ENCODE data around the gene STING1. TPM values are rescaled to one million over a fixed set of nuclear protein-coding genes. Genes with fewer than 3 reads are reported as not detected.
"Not testable (repeated sequence)": the region's sequence is repeated elsewhere in the genome, so short reads cannot be mapped to it uniquely, and the experiment has no call there.

The STING1 gene
- polyA plus RNA-seq (2013, experiment 1 of 2; ENCODE audit: insufficient read length): 67.7 TPM
- polyA plus RNA-seq (2013, experiment 2 of 2; ENCODE audit: insufficient read length): 66.0 TPM

GRCh38 chr5:139482050-139482889 lies at the start of gene STING1:
Gene STING1, minus strand, starts transcription at chr5:139482758. Its CDS starts 1,054 bp downstream, at chr5:139481704.
- peak; percentile 97 for DNase-seq

GRCh38 chr5:139531772-139532169 lies 49.2 kb upstream of the STING1 start:
- DNase-seq: no peak

- not testable (repeated sequence) for DNase-seq
Observed at GRCh38 chr5:139530079-139530478, 47.5 kb upstream of the STING1 start.

- DNase-seq: not testable (repeated sequence)
Observed at GRCh38 chr5:139528695-139529094, 46.1 kb upstream of the STING1 start.

- not testable (repeated sequence) for DNase-seq
Observed at GRCh38 chr5:139527896-139528467, 45.4 kb upstream of the STING1 start.

- not testable (repeated sequence) for DNase-seq
Observed at GRCh38 chr5:139527090-139527470, 44.5 kb upstream of the STING1 start.

GRCh38 chr5:139526309-139527089 lies 43.9 kb upstream of the STING1 start:
- not testable (repeated sequence) for DNase-seq

- DNase-seq: not testable (repeated sequence)
Observed at GRCh38 chr5:139525586-139526308, 43.2 kb upstream of the STING1 start.

GRCh38 chr5:139524940-139525585 lies 42.5 kb upstream of the STING1 start:
- no peak for DNase-seq

GRCh38 chr5:139524446-139524845 lies 41.9 kb upstream of the STING1 start:
- DNase-seq: no peak

- peak; percentile 71 for DNase-seq
Observed at GRCh38 chr5:139523635-139524445, 41.3 kb upstream of the STING1 start.

GRCh38 chr5:139517683-139518564 lies 35.4 kb upstream of the STING1 start:
- DNase-seq: peak; percentile 87

- DNase-seq: no peak
Observed at GRCh38 chr5:139514486-139514856, 31.9 kb upstream of the STING1 start.

- DNase-seq: no peak
Observed at GRCh38 chr5:139513852-139514485, 31.4 kb upstream of the STING1 start.

GRCh38 chr5:139513434-139513833 lies 30.9 kb upstream of the STING1 start:
- peak; percentile 83 for DNase-seq

GRCh38 chr5:139512786-139513390 lies 30.3 kb upstream of the STING1 start:
- no peak for DNase-seq

GRCh38 chr5:139504722-139505121 lies 22.2 kb upstream of the STING1 start:
- not testable (repeated sequence) for DNase-seq

GRCh38 chr5:139503879-139504278 lies 21.3 kb upstream of the STING1 start:
- DNase-seq: not testable (repeated sequence)
